GM12872 (cell line): ENCODE results near the gene CALU.

Experiments
- CTCF ChIP-seq: IDR thresholded peaks from 3 replicates; pipeline ENCODE4 v1.5.1; 2011; ENCODE audit warnings: low read depth, mild to moderate bottlenecking, low read length, moderate library complexity; ENCODE audit not compliant: insufficient read depth

CALU gene

GRCh38 chr7:128699196-128699712 lies 39.9 kb upstream of the CALU start:
- no peak for TF ChIP-seq CTCF

- TF ChIP-seq CTCF = no peak
Measured at GRCh38 chr7:128699895-128700294, 39.3 kb upstream of the CALU start.

- TF ChIP-seq CTCF = no peak
Measured at GRCh38 chr7:128701062-128701785, 37.9 kb upstream of the CALU start.

GRCh38 chr7:128703609-128704241 lies 35.4 kb upstream of the CALU start:
- no peak for TF ChIP-seq CTCF

GRCh38 chr7:128705891-128706333 lies 33.2 kb upstream of the CALU start:
- TF ChIP-seq CTCF = no peak

- no peak for TF ChIP-seq CTCF
Measured at GRCh38 chr7:128707752-128708151, 31.4 kb upstream of the CALU start.

GRCh38 chr7:128708235-128708634 lies 30.9 kb upstream of the CALU start:
- no peak for TF ChIP-seq CTCF
